H1 (cell line): ENCODE results near the gene IZUMO2.

Source experiments
- ASH2L ChIP-seq: fragments of 200-600, 300-600 bp; sonication (generic); IDR thresholded peaks from one replicate; pipeline ENCODE4 v1.7.1; 2017; ENCODE audit warnings: low read length
- CBX5 ChIP-seq: fragments of 300-800, 300-1000 bp; sonication (generic); IDR thresholded peaks from 2 replicates; pipeline ENCODE4 v1.7.1; 2016; ENCODE audit warnings: antibody characterized with exemption, low read length, low read depth
- CHD2 ChIP-seq: IDR thresholded peaks from 2 replicates; pipeline ENCODE4 v1.6.1; 2012; ENCODE audit warnings: low read length, improper control_type of control experiment
- CTCF ChIP-seq, 3 experiments: IDR thresholded peaks; 1 replicate in 2 of 3; 2 replicates in 1 of 3; pipeline versions ENCODE4 v1.5.1 to v1.6.1; 2011; ENCODE audit warnings: low read length in 3 of 3, mild to moderate bottlenecking in 3 of 3, inconsistent platforms in 2 of 3, low read depth in 1 of 3, moderate library complexity in 1 of 3; ENCODE audit not compliant: insufficient read depth in 1 of 3; ENCODE audit errors: control extremely low read depth in 1 of 3
- EP300 ChIP-seq, 2 experiments: IDR thresholded peaks; 1 replicate in 1 of 2; 2 replicates in 1 of 2; pipeline ENCODE4 v1.6.1; 2011 to 2012; ENCODE audit warnings: low read depth in 2 of 2, low read length in 2 of 2, mild to moderate bottlenecking in 2 of 2, borderline replicate concordance in 1 of 2, inconsistent platforms in 1 of 2, moderate library complexity in 1 of 2
- JUN ChIP-seq: IDR thresholded peaks from 2 replicates; pipeline ENCODE4 v1.6.1; 2011; ENCODE audit warnings: low read depth, mild to moderate bottlenecking, improper control_type of control experiment, low read length
- NRF1 ChIP-seq: IDR thresholded peaks from 2 replicates; pipeline ENCODE4 v1.6.1; 2011; ENCODE audit warnings: mild to moderate bottlenecking, low read depth, low read length, improper control_type of control experiment
- POLR2A ChIP-seq, 2 experiments: IDR thresholded peaks; 1 replicate in 1 of 2; 2 replicates in 1 of 2; pipeline ENCODE4 v1.6.1; 2011; ENCODE audit warnings: low read depth in 2 of 2, low read length in 2 of 2, mild to moderate bottlenecking in 2 of 2; ENCODE audit errors: control extremely low read depth in 1 of 2
- POLR2AphosphoS5 ChIP-seq: IDR thresholded peaks from 2 replicates; pipeline ENCODE4 v1.6.1; 2011; ENCODE audit warnings: low read depth, low read length
- RAD21 ChIP-seq, 2 experiments: IDR thresholded peaks in 1 of 2; conservative IDR thresholded peaks in 1 of 2; 2 replicates each; pipeline ENCODE4 v1.6.1; 2011; ENCODE audit warnings: low read depth in 2 of 2, low read length in 2 of 2, improper control_type of control experiment in 1 of 2, inconsistent platforms in 1 of 2, mild to moderate bottlenecking in 1 of 2, moderate library complexity in 1 of 2
- RFX5 ChIP-seq: IDR thresholded peaks from 2 replicates; pipeline ENCODE4 v1.6.1; 2011; ENCODE audit warnings: low read depth, low read length, improper control_type of control experiment, borderline replicate concordance
- TF ChIP-seq, protein P1 (sequence below): IDR thresholded peaks from 2 replicates; pipeline ENCODE4 v1.6.1; 2011; ENCODE audit warnings: low read depth, mild to moderate bottlenecking, low read length; ENCODE audit not compliant: insufficient read depth

DNA sequence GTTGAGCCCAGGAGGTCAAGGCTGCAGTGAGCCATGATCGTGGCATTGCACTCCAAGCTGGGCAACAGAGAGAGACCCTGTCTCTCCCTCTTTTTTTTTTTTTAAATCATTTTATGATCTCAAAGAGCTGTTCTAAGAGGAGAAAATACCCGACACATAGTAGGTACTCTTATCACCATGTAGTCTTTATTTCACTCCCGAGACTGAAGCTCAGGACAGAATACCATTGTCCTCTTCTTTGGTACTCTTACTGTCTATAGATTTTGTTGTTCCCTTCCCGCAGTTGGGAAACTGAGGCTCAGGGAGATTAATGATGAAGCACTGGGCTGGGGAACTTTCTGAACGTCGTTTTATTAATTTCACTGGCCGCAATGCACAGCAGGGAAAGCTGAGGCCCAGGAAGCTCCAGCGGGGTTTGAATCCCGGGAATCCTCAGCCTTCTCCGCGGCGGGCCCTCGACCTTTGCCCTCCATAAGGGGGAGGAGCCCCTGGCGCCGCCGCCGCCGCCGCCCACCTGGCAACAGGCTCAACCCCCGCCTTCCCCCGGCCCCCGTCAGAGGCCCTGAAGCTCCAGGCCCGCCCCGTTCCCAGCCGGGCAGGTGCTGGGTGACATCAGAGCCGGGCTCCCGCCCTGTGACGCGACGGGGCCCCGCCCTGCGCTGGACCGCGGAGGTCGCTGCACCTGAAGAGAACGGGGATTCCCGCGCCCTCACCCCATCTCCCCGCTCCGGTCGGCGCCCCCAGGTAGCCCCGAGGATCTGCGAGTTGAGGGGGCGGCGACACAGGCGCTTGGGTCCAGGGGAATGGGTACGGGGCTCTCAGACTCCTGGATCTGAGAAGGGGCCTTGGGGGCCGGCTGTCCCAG is 42.0 kb upstream of the IZUMO2 start:
- TF ChIP-seq POLR2AphosphoS5 (no peak), EP300 (IDR thresholded peaks at IDR 0.05; ENCODE audit: borderline replicate concordance in 1 of 2, low read depth in 2 of 2, low read length in 2 of 2) (no peak), POLR2A (IDR thresholded peaks at IDR 0.05; ENCODE audit: control extremely low read depth in 1 of 2, low read depth in 2 of 2, low read length in 2 of 2) (no peak; a peak in 1 of 3 replicates), CHD2 (no peak), JUN (no peak), CTCF (IDR thresholded peaks at IDR 0.05; ENCODE audit: control extremely low read depth in 1 of 3, insufficient read depth in 1 of 3, low read depth in 1 of 3, low read length in 3 of 3) (no peak), RFX5 (no peak), NRF1 (no peak), ASH2L (peak; percentile 22), RAD21 (IDR thresholded peaks at IDR 0.05 in 1 of 2, conservative IDR thresholded peaks at IDR 0.05 in 1 of 2; ENCODE audit: low read depth in 2 of 2, low read length in 2 of 2) (no peak), CBX5 (no peak)
- TF ChIP-seq, protein P1, sequence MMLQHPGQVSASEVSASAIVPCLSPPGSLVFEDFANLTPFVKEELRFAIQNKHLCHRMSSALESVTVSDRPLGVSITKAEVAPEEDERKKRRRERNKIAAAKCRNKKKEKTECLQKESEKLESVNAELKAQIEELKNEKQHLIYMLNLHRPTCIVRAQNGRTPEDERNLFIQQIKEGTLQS, result no peak
